SK-N-SH (cell line): ENCODE measurements around the gene MPZL1. TPM values are rescaled to one million over a fixed set of nuclear protein-coding genes. Genes with fewer than 3 reads are reported as not detected.

ENCODE experiments used
- CTCF ChIA-PET: fragments of 300-600, 350-600 bp; formaldehyde crosslinking; extraction: SDS; loops from one replicate; lab custom pipeline; 2021; lab: Yijun Ruan, JAX
- POLR2A ChIA-PET: fragments of 350-600 bp; sonication (Branson Sonifier 250); formaldehyde crosslinking; extraction: SDS; loops from one replicate; lab custom pipeline; 2020; ENCODE audit warnings: antibody characterized with exemption, inconsistent platforms; lab: Yijun Ruan, JAX
- DNase-seq: peaks from one replicate; pipeline ENCODE4 v3.0.0; 2012
- H2AFZ ChIP-seq: fragments of 200-600 bp; sonication (generic); 2 replicates; pipeline ENCODE4 v1.8.1; 2016; ENCODE audit warnings: antibody characterized with exemption, mild to moderate bottlenecking, low read depth
- H3F3A ChIP-seq: fragments of 200-600 bp; sonication (generic); replicated peaks from 2 replicates; pipeline ENCODE3; 2016; ENCODE audit warnings: antibody characterized with exemption, mild to moderate bottlenecking; ENCODE audit not compliant: insufficient read depth
- H3K27ac ChIP-seq, 2 experiments: fragments of 200-500 bp in 1 of 2; fragments of 200-600 bp in 1 of 2; sonication (Bioruptor generic) in 1 of 2; sonication (generic), shearing (Covaris generic) in 1 of 2; 2 replicates each; pipeline versions ENCODE4 v1.5.1 to v1.6.1; 2014 to 2016; ENCODE audit warnings: low read depth in 2 of 2, inconsistent platforms in 1 of 2, low read length in 1 of 2, mild to moderate bottlenecking in 1 of 2, mixed read lengths in 1 of 2
- H3K27me3 ChIP-seq: fragments of 200-600 bp; sonication (generic), shearing (Covaris generic); 2 replicates; pipeline ENCODE4 v1.6.1; 2016; ENCODE audit warnings: mixed run types; ENCODE audit not compliant: insufficient read depth
- H3K36me3 ChIP-seq, 2 experiments: fragments of 200-500 bp in 1 of 2; fragments of 200-600 bp in 1 of 2; sonication (Bioruptor generic) in 1 of 2; sonication (generic) in 1 of 2; replicated peaks in 1 of 2; 2 replicates each; pipeline versions ENCODE3 to v1.5.1; 2014 to 2016; ENCODE audit warnings: low read length in 1 of 2, mild to moderate bottlenecking in 1 of 2; ENCODE audit not compliant: insufficient read depth in 2 of 2, control insufficient read depth in 1 of 2
- H3K4me1 ChIP-seq, 2 experiments: fragments of 200-500 bp in 1 of 2; fragments of 200-600 bp in 1 of 2; sonication (Bioruptor generic) in 1 of 2; sonication (generic), shearing (Covaris generic) in 1 of 2; 2 replicates each; pipeline versions ENCODE4 v1.5.1 to v1.6.1; 2014 to 2016; ENCODE audit warnings: low read depth in 1 of 2, low read length in 1 of 2, mixed run types in 1 of 2; ENCODE audit not compliant: insufficient read depth in 2 of 2, control insufficient read depth in 1 of 2
- H3K4me2 ChIP-seq: fragments of 200-600 bp; sonication (generic), shearing (Covaris generic); 2 replicates; pipeline ENCODE4 v1.6.1; 2017; ENCODE audit warnings: mixed run types
- H3K4me3 ChIP-seq, 2 experiments: fragments of 200-500 bp in 1 of 2; fragments of 200-600 bp in 1 of 2; sonication (Bioruptor generic) in 1 of 2; sonication (generic), shearing (Covaris generic) in 1 of 2; 2 replicates each; pipeline versions ENCODE4 v1.5.1 to v1.8.1; 2014 to 2016; ENCODE audit warnings: low read depth in 2 of 2, inconsistent platforms in 1 of 2, low read length in 1 of 2, mild to moderate bottlenecking in 1 of 2, mixed read lengths in 1 of 2, moderate library complexity in 1 of 2
- H3K79me2 ChIP-seq: fragments of 200-600 bp; sonication (generic); 2 replicates; pipeline ENCODE4 v1.8.1; 2017; ENCODE audit warnings: mild to moderate bottlenecking; ENCODE audit not compliant: insufficient read depth
- H3K9ac ChIP-seq: fragments of 200-600 bp; sonication (generic); 2 replicates; pipeline ENCODE4 v1.6.1; 2017; ENCODE audit warnings: mixed run types
- H3K9me2 ChIP-seq: fragments of 200-600 bp; sonication (generic); 2 replicates; pipeline ENCODE4 v1.6.1; 2017; ENCODE audit warnings: mixed run types
- H3K9me3 ChIP-seq: fragments of 200-600 bp; sonication (generic); 2 replicates; pipeline ENCODE4 v1.6.1; 2017; ENCODE audit warnings: mixed run types, mild to moderate bottlenecking, moderate library complexity
- H4K20me1 ChIP-seq: fragments of 200-600 bp; sonication (generic); 2 replicates; pipeline ENCODE4 v1.6.1; 2017; ENCODE audit warnings: mild to moderate bottlenecking, mixed run types; ENCODE audit not compliant: insufficient read depth
- ELF1 ChIP-seq: IDR thresholded peaks from 2 replicates; pipeline ENCODE4 v1.4.0; 2012
- EZH2phosphoT487 ChIP-seq: fragments of 200-600 bp; sonication (generic); IDR thresholded peaks from 2 replicates; pipeline ENCODE4 v1.6.1; 2017; ENCODE audit warnings: low read depth, mixed run types, mild to moderate bottlenecking, antibody characterized with exemption, moderate library complexity, borderline replicate concordance
- FOXJ3 ChIP-seq: sonication (generic); formaldehyde crosslinking; IDR thresholded peaks from 2 replicates; pipeline ENCODE4 v1.5.1; 2020; ENCODE audit warnings: mild to moderate bottlenecking, missing genetic modification reagents
- FOXM1 ChIP-seq: IDR thresholded peaks from 2 replicates; pipeline ENCODE4 v1.4.0; 2012; ENCODE audit warnings: low read depth, mild to moderate bottlenecking
- GABPA ChIP-seq: IDR thresholded peaks from 2 replicates; pipeline ENCODE4 v1.4.0; 2012; ENCODE audit warnings: low read depth, mild to moderate bottlenecking
- MXI1 ChIP-seq: IDR thresholded peaks from 2 replicates; pipeline ENCODE4 v1.6.1; 2012; ENCODE audit warnings: mild to moderate bottlenecking, low read depth, low read length, improper control_type of control experiment
- NFIC ChIP-seq: IDR thresholded peaks from 2 replicates; pipeline ENCODE4 v1.4.0; 2012; ENCODE audit warnings: borderline replicate concordance
- NRF1 ChIP-seq: IDR thresholded peaks from 2 replicates; pipeline ENCODE4 v1.6.1; 2012; ENCODE audit warnings: low read depth, mild to moderate bottlenecking, low read length
- RAD21 ChIP-seq: IDR thresholded peaks from 2 replicates; pipeline ENCODE4 v1.6.1; 2012; ENCODE audit warnings: mild to moderate bottlenecking, low read length
- RCOR1 ChIP-seq: fragments of 150-350 bp; IDR thresholded peaks from 2 replicates; pipeline ENCODE4 v1.6.1; 2017; ENCODE audit warnings: antibody characterized with exemption, low read length
- RXRA ChIP-seq: IDR thresholded peaks from 2 replicates; pipeline ENCODE4 v1.4.0; 2012; ENCODE audit warnings: low read depth, mild to moderate bottlenecking, borderline replicate concordance
- SIN3A ChIP-seq: IDR thresholded peaks from 2 replicates; pipeline ENCODE4 v1.6.1; 2012; ENCODE audit warnings: low read depth, mild to moderate bottlenecking, low read length, moderate library complexity, borderline replicate concordance
- TCF12 ChIP-seq: IDR thresholded peaks from 2 replicates; pipeline ENCODE4 v1.4.0; 2012
- TEAD4 ChIP-seq: IDR thresholded peaks from 2 replicates; pipeline ENCODE4 v1.4.0; 2012; ENCODE audit warnings: mild to moderate bottlenecking, borderline replicate concordance; ENCODE audit not compliant: insufficient read depth
- YY1 ChIP-seq: IDR thresholded peaks from 2 replicates; pipeline ENCODE4 v1.4.0; 2012; ENCODE audit warnings: low read depth, mild to moderate bottlenecking
- WGBS: methylation state at CpG from one replicate; pipeline ENCODE4 v1.1.6; 2017; ENCODE audit warnings: low lambda C conversion rate; 5-methylcytosine and 5-hydroxymethylcytosine counted together
- polyA plus RNA-seq, 3 experiments: library from polyadenylated mRNA; depleted of rRNA; stranded (reverse); fragments of >200 nt; gene quantifications; 2 replicates each; pipeline ENCODE4 v1.2.3, GENCODE V29; 2012
- TF ChIP-seq, protein P1 (sequence below): IDR thresholded peaks from 2 replicates; pipeline ENCODE4; 2012
- TF ChIP-seq, protein P2 (sequence below): fragments of 200-600 bp; sonication (generic); IDR thresholded peaks from 2 replicates; pipeline ENCODE4 v1.6.1; 2017; ENCODE audit warnings: antibody characterized with exemption, mild to moderate bottlenecking, moderate library complexity
- TF ChIP-seq, protein P3 (sequence below): IDR thresholded peaks from 2 replicates; pipeline ENCODE4 v1.4.0; 2012; ENCODE audit warnings: low read depth
- TF ChIP-seq, protein P4 (sequence below): IDR thresholded peaks from 2 replicates; pipeline ENCODE4 v1.4.0; 2012; ENCODE audit warnings: low read depth, borderline replicate concordance

The MPZL1 gene
- polyA plus RNA-seq, 1 of the 3 experiments (the other 2 are of a cell fraction), result 27.3 TPM

DNA sequence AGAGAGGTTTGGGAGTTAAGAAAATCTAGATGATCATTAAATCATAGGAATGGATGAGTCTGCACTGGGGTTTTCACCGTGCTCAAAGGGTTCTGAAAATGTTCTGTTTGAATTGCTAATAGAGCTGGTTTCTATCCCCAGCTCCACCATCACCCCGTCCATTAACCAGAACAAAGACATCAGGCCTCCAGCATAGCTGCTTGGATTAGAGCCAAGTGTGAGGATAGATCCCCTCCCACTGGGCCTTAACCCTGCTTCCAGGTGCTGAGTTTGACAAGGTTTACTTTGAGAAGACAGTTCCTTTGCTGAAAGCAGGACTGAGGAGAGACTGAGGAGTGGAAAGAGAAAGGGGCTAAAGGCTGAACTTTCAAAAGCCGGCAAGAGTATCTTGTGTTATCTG lies 48.3 kb downstream of the MPZL1 start:
- peaks cover 3% of the 10 kb centered on the region for H3F3A ChIP-seq
- H3K27ac ChIP-seq, result no peak overlapping the region
- H3K4me2 ChIP-seq, result no peak overlapping the region
- WGBS, result 95% methylated on average over 3 of the region's 3 CpGs
- H3K27me3 ChIP-seq, result no peaks in the 10 kb centered on the region
- no peaks in the 10 kb centered on the region for H3K9me3 ChIP-seq
- peaks cover 0 to 16% of the 10 kb centered on the region in 2 experiments; a peak in 1 of 4 replicates for H3K4me1 ChIP-seq
- H3K9ac ChIP-seq, result no peak overlapping the region
- no peak overlapping the region for H3K4me3 ChIP-seq
- POLR2A ChIA-PET, result no interaction called here
- H2AFZ ChIP-seq, result no peak overlapping the region
- CTCF ChIA-PET, result no interaction called here
- peaks cover 16% of the 10 kb centered on the region for H3K79me2 ChIP-seq
- peaks cover 65 to 68% of the 10 kb centered on the region in 2 experiments for H3K36me3 ChIP-seq
- TF ChIP-seq FOXM1 (no peak), RXRA (no peak), NRF1 (no peak), GABPA (no peak), YY1 (no peak), ELF1 (no peak), MXI1 (no peak)
- TF ChIP-seq, protein P1, sequence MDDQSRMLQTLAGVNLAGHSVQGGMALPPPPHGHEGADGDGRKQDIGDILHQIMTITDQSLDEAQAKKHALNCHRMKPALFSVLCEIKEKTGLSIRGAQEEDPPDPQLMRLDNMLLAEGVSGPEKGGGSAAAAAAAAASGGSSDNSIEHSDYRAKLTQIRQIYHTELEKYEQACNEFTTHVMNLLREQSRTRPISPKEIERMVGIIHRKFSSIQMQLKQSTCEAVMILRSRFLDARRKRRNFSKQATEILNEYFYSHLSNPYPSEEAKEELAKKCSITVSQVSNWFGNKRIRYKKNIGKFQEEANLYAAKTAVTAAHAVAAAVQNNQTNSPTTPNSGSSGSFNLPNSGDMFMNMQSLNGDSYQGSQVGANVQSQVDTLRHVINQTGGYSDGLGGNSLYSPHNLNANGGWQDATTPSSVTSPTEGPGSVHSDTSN, result no peak
- H4K20me1 ChIP-seq, result no peaks in the 10 kb centered on the region
- DNase-seq, result no peak
- no peaks in the 10 kb centered on the region for H3K9me2 ChIP-seq

DNA sequence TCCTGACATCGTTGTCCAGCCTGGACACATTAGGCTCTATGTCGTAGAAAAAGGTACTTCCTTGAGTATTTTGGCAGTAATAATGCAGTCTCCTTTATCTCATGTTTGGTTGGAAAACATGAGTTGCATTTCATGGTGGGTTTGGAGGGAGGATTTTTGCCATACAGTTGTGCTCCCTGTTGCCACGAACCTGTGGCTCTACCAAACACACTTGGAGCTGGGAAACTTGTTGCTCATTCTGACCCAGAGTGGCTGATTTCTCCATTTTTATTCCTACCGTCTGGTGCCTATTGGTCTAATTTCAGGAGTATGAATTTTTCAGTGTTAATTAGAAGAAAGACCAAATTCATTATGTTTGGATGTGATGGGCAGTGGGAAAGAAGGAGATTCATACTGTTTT lies 50.7 kb downstream of the MPZL1 start:
- Histone ChIP-seq H3K36me3 (peaks cover 66 to 71% of the 10 kb centered on the region in 2 experiments), H3K4me2 (no peak overlapping the region), H3K27ac (no peak overlapping the region), H3K9me2 (no peaks in the 10 kb centered on the region), H3K79me2 (peaks cover 8% of the 10 kb centered on the region), H4K20me1 (no peaks in the 10 kb centered on the region), H3K27me3 (no peaks in the 10 kb centered on the region), H3K9ac (no peak overlapping the region), H3K4me3 (no peak overlapping the region), H3F3A (peaks cover 3% of the 10 kb centered on the region), H3K4me1 (peaks cover 0 to 21% of the 10 kb centered on the region in 2 experiments; a peak in 1 of 4 replicates), H3K9me3 (no peaks in the 10 kb centered on the region), H2AFZ (no peak overlapping the region)
- WGBS, result 97% methylated on average over 4 of the region's 4 CpGs
- CTCF ChIA-PET, result interaction anchor here (0.7 kb wide), 1 partner anchor 31 kb away, joined by 3 read pairs; no protein-coding TSS in a partner anchor
- no peak for DNase-seq
- TF ChIP-seq SIN3A, result no peak
- no peak for TF ChIP-seq RXRA
- TF ChIP-seq NFIC, result no peak
- TF ChIP-seq, protein P2, sequence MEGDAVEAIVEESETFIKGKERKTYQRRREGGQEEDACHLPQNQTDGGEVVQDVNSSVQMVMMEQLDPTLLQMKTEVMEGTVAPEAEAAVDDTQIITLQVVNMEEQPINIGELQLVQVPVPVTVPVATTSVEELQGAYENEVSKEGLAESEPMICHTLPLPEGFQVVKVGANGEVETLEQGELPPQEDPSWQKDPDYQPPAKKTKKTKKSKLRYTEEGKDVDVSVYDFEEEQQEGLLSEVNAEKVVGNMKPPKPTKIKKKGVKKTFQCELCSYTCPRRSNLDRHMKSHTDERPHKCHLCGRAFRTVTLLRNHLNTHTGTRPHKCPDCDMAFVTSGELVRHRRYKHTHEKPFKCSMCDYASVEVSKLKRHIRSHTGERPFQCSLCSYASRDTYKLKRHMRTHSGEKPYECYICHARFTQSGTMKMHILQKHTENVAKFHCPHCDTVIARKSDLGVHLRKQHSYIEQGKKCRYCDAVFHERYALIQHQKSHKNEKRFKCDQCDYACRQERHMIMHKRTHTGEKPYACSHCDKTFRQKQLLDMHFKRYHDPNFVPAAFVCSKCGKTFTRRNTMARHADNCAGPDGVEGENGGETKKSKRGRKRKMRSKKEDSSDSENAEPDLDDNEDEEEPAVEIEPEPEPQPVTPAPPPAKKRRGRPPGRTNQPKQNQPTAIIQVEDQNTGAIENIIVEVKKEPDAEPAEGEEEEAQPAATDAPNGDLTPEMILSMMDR, result no peak
- TF ChIP-seq NRF1, result no peak
- TF ChIP-seq RCOR1, result no peak
- TF ChIP-seq, protein P3, sequence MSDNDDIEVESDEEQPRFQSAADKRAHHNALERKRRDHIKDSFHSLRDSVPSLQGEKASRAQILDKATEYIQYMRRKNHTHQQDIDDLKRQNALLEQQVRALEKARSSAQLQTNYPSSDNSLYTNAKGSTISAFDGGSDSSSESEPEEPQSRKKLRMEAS, result no peak
- TF ChIP-seq, protein P4, sequence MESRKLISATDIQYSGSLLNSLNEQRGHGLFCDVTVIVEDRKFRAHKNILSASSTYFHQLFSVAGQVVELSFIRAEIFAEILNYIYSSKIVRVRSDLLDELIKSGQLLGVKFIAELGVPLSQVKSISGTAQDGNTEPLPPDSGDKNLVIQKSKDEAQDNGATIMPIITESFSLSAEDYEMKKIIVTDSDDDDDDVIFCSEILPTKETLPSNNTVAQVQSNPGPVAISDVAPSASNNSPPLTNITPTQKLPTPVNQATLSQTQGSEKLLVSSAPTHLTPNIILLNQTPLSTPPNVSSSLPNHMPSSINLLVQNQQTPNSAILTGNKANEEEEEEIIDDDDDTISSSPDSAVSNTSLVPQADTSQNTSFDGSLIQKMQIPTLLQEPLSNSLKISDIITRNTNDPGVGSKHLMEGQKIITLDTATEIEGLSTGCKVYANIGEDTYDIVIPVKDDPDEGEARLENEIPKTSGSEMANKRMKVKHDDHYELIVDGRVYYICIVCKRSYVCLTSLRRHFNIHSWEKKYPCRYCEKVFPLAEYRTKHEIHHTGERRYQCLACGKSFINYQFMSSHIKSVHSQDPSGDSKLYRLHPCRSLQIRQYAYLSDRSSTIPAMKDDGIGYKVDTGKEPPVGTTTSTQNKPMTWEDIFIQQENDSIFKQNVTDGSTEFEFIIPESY, result no peak
- no peak for TF ChIP-seq RAD21
- no peak for TF ChIP-seq EZH2phosphoT487
- no peak for TF ChIP-seq MXI1
- no peak for TF ChIP-seq FOXJ3
- TF ChIP-seq TEAD4, result no peak
- no peak for TF ChIP-seq TCF12
- POLR2A ChIA-PET, result no interaction called here
